Measurements from ENCODE around the gene SLC35E3. TPM values are rescaled to one million over a fixed set of nuclear protein-coding genes. Genes with fewer than 3 reads are reported as not detected.

SLC35E3 gene
- total RNA-seq, 2 experiments from 2014 or later, result 5.3 to 5.6 TPM

GRCh38 chr12:68812553-68813241 is 66.7 kb downstream of the SLC35E3 start:
- ATAC-seq (no peak), DNase-seq (no peak)
- POLR2A ChIA-PET, result interaction anchor here (0.7 to 1.7 kb wide), 4 partner anchors 9 to 100 kb away, joined by 3 to 6 read pairs (median 4); no protein-coding TSS in a partner anchor
- Mint-ChIP-seq H3K4me1 (ENCODE audit: low read depth) (peaks cover 45% of the 10 kb centered on the region), H3K4me3 (peak overlapping the region; percentile 37), H3K9me3 (no peaks in the 10 kb centered on the region), H3K36me3 (ENCODE audit: low read depth) (peaks cover 68% of the 10 kb centered on the region), H3K27me3 (no peaks in the 10 kb centered on the region), H3K27ac (peak overlapping the region; percentile 62)
- CTCF ChIA-PET, result interaction anchor here (0.7 to 4.3 kb wide), 5 partner anchors 9 to 344 kb away, joined by 3 to 25 read pairs (median 5); no protein-coding TSS in a partner anchor
- TF ChIP-seq CTCF (IDR thresholded peaks at IDR 0.05), result no peak
- intact Hi-C loops (cut with micrococcal nuclease), result no loop called here

- DNase-seq (no peak), ATAC-seq (no peak)
- Mint-ChIP-seq H3K4me3 (peak overlapping the region; percentile 37), H3K27ac (peak overlapping the region; percentile 62), H3K4me1 (ENCODE audit: low read depth) (peaks cover 45% of the 10 kb centered on the region), H3K9me3 (no peaks in the 10 kb centered on the region), H3K36me3 (ENCODE audit: low read depth) (peaks cover 66% of the 10 kb centered on the region), H3K27me3 (no peaks in the 10 kb centered on the region)
- POLR2A ChIA-PET, result interaction anchor here (1.2 to 1.7 kb wide), 2 partner anchors 8 to 17 kb away, joined by 4 to 6 read pairs; no protein-coding TSS in a partner anchor
- no peak for TF ChIP-seq CTCF (IDR thresholded peaks at IDR 0.05)
- intact Hi-C loops (cut with micrococcal nuclease), result no loop called here
- CTCF ChIA-PET, result interaction anchor here (0.7 to 4.3 kb wide), 5 partner anchors 8 to 344 kb away, joined by 3 to 25 read pairs (median 5); no protein-coding TSS in a partner anchor
Observed at GRCh38 chr12:68813242-68813593, 67.2 kb downstream of the SLC35E3 start.

DNA sequence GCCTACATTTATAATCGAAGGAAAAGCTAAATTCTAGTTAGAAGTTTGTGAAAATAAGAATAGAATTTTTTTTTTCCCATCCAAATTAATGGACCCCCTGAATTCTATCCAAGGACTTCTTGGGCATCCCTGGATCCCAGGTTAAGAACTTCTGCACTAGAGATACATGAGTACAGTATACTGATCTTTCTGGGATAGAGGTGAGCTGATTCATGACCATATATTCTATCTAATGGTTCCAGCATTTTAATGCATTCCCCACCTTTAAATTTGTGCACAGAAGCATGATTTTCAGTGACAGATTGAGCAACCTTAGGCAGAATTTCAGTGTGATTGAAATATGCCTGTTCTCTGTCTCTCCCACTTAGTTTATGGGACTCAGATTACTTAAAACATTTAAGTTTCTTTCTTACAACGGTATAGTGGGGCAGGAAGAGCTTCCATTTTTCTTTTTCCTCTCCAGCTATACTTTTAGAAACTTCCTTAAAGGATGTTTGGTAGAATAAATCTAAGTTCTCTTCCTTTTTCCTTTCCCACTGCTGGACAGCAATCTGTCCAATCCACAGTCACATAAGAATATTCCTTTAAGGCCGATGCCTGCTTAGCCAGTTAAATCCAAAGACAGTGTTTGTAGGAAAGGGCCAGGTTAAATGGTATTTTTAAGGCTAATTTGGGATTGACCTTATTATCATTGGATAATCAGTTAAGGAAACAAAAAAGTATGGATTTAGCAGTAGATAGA is 68.7 kb downstream of the SLC35E3 start:
- Mint-ChIP-seq H3K4me1 (ENCODE audit: low read depth) (peaks cover 37% of the 10 kb centered on the region), H3K4me3 (no peak overlapping the region), H3K36me3 (ENCODE audit: low read depth) (peaks cover 58% of the 10 kb centered on the region), H3K9me3 (no peaks in the 10 kb centered on the region), H3K27ac (no peak overlapping the region), H3K27me3 (no peaks in the 10 kb centered on the region)
- TF ChIP-seq CTCF (IDR thresholded peaks at IDR 0.05), result no peak
- DNase-seq (no peak), ATAC-seq (no peak)
- CTCF ChIA-PET, result interaction anchor here (1.0 to 4.3 kb wide), 3 partner anchors 14 to 23 kb away, joined by 3 to 25 read pairs (median 3); no protein-coding TSS in a partner anchor
- intact Hi-C loops (cut with micrococcal nuclease), result no loop called here
- POLR2A ChIA-PET, result interaction anchor here (0.6 to 1.4 kb wide), 2 partner anchors 12 to 91 kb away, joined by 3 to 4 read pairs; no protein-coding TSS in a partner anchor

GRCh38 chr12:68815232-68815927 is 69.4 kb downstream of the SLC35E3 start:
- Mint-ChIP-seq H3K27ac (no peak overlapping the region), H3K4me3 (no peak overlapping the region), H3K4me1 (ENCODE audit: low read depth) (peaks cover 39% of the 10 kb centered on the region), H3K27me3 (no peaks in the 10 kb centered on the region), H3K36me3 (ENCODE audit: low read depth) (peaks cover 54% of the 10 kb centered on the region), H3K9me3 (no peaks in the 10 kb centered on the region)
- TF ChIP-seq CTCF (IDR thresholded peaks at IDR 0.05), result no peak
- ChIA-PET CTCF (interaction anchor here (1.0 to 4.3 kb wide), 3 partner anchors 13 to 16 kb away, joined by 3 to 25 read pairs (median 11); no protein-coding TSS in a partner anchor), POLR2A (interaction anchor here (1.4 kb wide), 1 partner anchor 11 kb away, joined by 4 read pairs; no protein-coding TSS in a partner anchor)
- ATAC-seq (no peak), DNase-seq (no peak)
- intact Hi-C loops (cut with micrococcal nuclease), result no loop called here
